ENCODE data around the gene GNPTG. TPM values are rescaled to one million over a fixed set of nuclear protein-coding genes. Genes with fewer than 3 reads are reported as not detected.

Gene GNPTG
- 10 to 100 TPM; 34.0 to 38.4 TPM for total RNA-seq
- polyA plus RNA-seq (2013, experiment 1 of 2), result 22.5 TPM
- polyA plus RNA-seq (2013, experiment 2 of 2), result 22.2 TPM
- long read RNA-seq, experiment 1, transcript GNPTG-201 (11 exons, 1,983 nt), result major isoform, 10 of 17 reads
- long read RNA-seq, experiment 1, partial matches to known transcripts, result 1 of 17 reads
- long read RNA-seq, experiment 1, other reads (novel, unspliced or antisense), result 6 of 17 reads
- long read RNA-seq, experiment 2, transcript GNPTG-201 (11 exons, 1,983 nt), result major isoform, 47 of 64 reads
- long read RNA-seq, experiment 2, partial matches to known transcripts, result 5 of 64 reads
- long read RNA-seq, experiment 2, other reads (novel, unspliced or antisense), result 11 of 64 reads
- long read RNA-seq, experiment 3, transcript GNPTG-201 (11 exons, 1,983 nt), result major isoform, 63 of 96 reads
- long read RNA-seq, experiment 3, partial matches to known transcripts, result 3 of 96 reads
- long read RNA-seq, experiment 3, other reads (novel, unspliced or antisense), result 29 of 96 reads
- long read RNA-seq, experiment 4, transcript GNPTG-201 (11 exons, 1,983 nt), result major isoform, 5 of 5 reads
- long read RNA-seq, experiment 4, partial matches to known transcripts, result 0 of 5 reads
- long read RNA-seq, experiment 4, other reads (novel, unspliced or antisense), result 0 of 5 reads

GRCh38 chr16:1351582-1352362 lies at the start of gene GNPTG, which contains the start of gene TSR3:
Gene GNPTG (plus strand): TSS chr16:1351931. CDS start chr16:1351966, 35 bp downstream.
Gene TSR3 (minus strand): TSS chr16:1351878. CDS start chr16:1351804, 74 bp downstream.
- Histone ChIP-seq H3K4me3 (ENCODE audit: low read length) (peak within 1 kb of the TSS; percentile 98), H3K27me3 (ENCODE audit: control insufficient read depth, insufficient read depth, low read length, poor library complexity, severe bottlenecking) (no peaks in the 10 kb centered on the region), H3K4me1 (ENCODE audit: control insufficient read depth, insufficient read depth, low read length) (no peaks in the 10 kb centered on the region), H3K9me3 (ENCODE audit: control insufficient read depth, low read length) (no peaks in the 10 kb centered on the region), H3K36me3 (ENCODE audit: control insufficient read depth, insufficient read depth, low read length) (peaks cover 17% of the 10 kb centered on the region), H3K9ac (ENCODE audit: extremely low read depth, low read length, poor library complexity, severe bottlenecking) (peak within 1 kb of the TSS; percentile 68), H3K27ac (ENCODE audit: low read depth, low read length) (no peak within 1 kb of the TSS)
- no peak for TF ChIP-seq CTCF (conservative IDR thresholded peaks at IDR 0.05)
- Mint-ChIP-seq H3K4me1 (peaks cover 9% of the 10 kb centered on the region), H3K27ac (peak within 1 kb of the TSS; percentile 68), H3K4me3 (peak within 1 kb of the TSS; percentile 73), H3K36me3 (ENCODE audit: low read depth) (peaks cover 10% of the 10 kb centered on the region), H3K9me3 (no peaks in the 10 kb centered on the region), H3K27me3 (ENCODE audit: insufficient read depth) (no peaks in the 10 kb centered on the region)
- DNase-seq, result peak; percentile 90
- WGBS, 2 experiments (ENCODE audit: insufficient coverage in 1 of 2, insufficient read length in 1 of 2), result 0% methylated on average over 6 to 98 of the region's 98 CpGs

GRCh38 chr16:1305823-1306222 lies 45.9 kb upstream of the GNPTG start:
- Histone ChIP-seq H3K4me1 (ENCODE audit: control insufficient read depth, insufficient read depth, low read length) (no peaks in the 10 kb centered on the region), H3K36me3 (ENCODE audit: control insufficient read depth, insufficient read depth, low read length) (no peaks in the 10 kb centered on the region), H3K27me3 (ENCODE audit: control insufficient read depth, insufficient read depth, low read length, poor library complexity, severe bottlenecking) (no peaks in the 10 kb centered on the region), H3K27ac (ENCODE audit: low read depth, low read length) (no peak overlapping the region), H3K4me3 (ENCODE audit: low read length) (no peak overlapping the region), H3K9me3 (ENCODE audit: control insufficient read depth, low read length) (no peaks in the 10 kb centered on the region), H3K9ac (ENCODE audit: extremely low read depth, low read length, poor library complexity, severe bottlenecking) (no peak overlapping the region)
- WGBS, 2 experiments (ENCODE audit: insufficient coverage in 1 of 2, insufficient read length in 1 of 2), result 91 to 100% methylated on average over 3 to 12 of the region's 12 CpGs
- H3K9me3 Mint-ChIP-seq, result no peaks in the 10 kb centered on the region
- no peak overlapping the region for H3K4me3 Mint-ChIP-seq
- no peak for DNase-seq
- H3K27ac Mint-ChIP-seq, result no peak overlapping the region
- no peak for TF ChIP-seq CTCF (conservative IDR thresholded peaks at IDR 0.05)
- no peaks in the 10 kb centered on the region for H3K36me3 Mint-ChIP-seq (ENCODE audit: low read depth)
- peaks cover 7% of the 10 kb centered on the region for H3K4me1 Mint-ChIP-seq
- H3K27me3 Mint-ChIP-seq (ENCODE audit: insufficient read depth), result no peaks in the 10 kb centered on the region

- H3K4me3 ChIP-seq (ENCODE audit: low read length), result no peak overlapping the region
- WGBS, 2 experiments (ENCODE audit: insufficient coverage in 1 of 2, insufficient read length in 1 of 2), result 69 to 100% methylated on average over 1 to 4 of the region's 4 CpGs
- no peak overlapping the region for H3K9ac ChIP-seq (ENCODE audit: extremely low read depth, low read length, poor library complexity, severe bottlenecking)
- no peak overlapping the region for H3K27ac ChIP-seq (ENCODE audit: low read depth, low read length)
- Mint-ChIP-seq H3K27ac (no peak overlapping the region), H3K36me3 (ENCODE audit: low read depth) (no peaks in the 10 kb centered on the region), H3K4me3 (no peak overlapping the region), H3K9me3 (no peaks in the 10 kb centered on the region), H3K4me1 (peaks cover 12% of the 10 kb centered on the region), H3K27me3 (ENCODE audit: insufficient read depth) (no peaks in the 10 kb centered on the region)
- no peaks in the 10 kb centered on the region for H3K36me3 ChIP-seq (ENCODE audit: control insufficient read depth, insufficient read depth, low read length)
- H3K27me3 ChIP-seq (ENCODE audit: control insufficient read depth, insufficient read depth, low read length, poor library complexity, severe bottlenecking), result no peaks in the 10 kb centered on the region
- no peak for TF ChIP-seq CTCF (conservative IDR thresholded peaks at IDR 0.05)
- H3K9me3 ChIP-seq (ENCODE audit: control insufficient read depth, low read length), result no peaks in the 10 kb centered on the region
- H3K4me1 ChIP-seq (ENCODE audit: control insufficient read depth, insufficient read depth, low read length), result no peaks in the 10 kb centered on the region
- DNase-seq, result no peak
Measured at GRCh38 chr16:1306334-1306733, 45.4 kb upstream of the GNPTG start.

Data from endodermal cell (in vitro differentiated cells).